ENCODE results near the gene CLDN14.

DNA sequence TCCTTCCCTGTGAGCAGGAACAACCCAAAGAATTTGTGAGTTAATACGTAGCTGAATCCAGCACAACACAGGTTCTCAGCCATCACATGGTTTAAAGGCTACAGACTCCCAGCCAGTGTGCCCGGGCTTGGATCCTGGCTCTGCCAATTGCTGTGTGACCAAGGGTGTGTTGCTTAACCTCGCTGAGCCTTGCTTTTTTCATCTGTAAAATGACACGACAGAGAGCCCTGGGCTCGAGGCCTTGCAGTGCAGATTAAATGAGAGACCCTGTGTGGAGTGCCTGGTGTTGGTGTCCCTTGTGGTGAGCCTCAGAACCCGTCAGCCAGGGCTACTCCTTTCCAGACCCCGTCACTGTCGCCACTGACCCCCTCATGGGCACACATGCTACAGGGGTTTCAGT lies 55.3 kb downstream of the CLDN14 start:
- no peak for TF ChIP-seq EZH2 (IDR thresholded peaks at IDR 0.05; ENCODE audit: borderline replicate concordance, insufficient read depth, low read depth, low read length, poor library complexity, severe bottlenecking)
- TF ChIP-seq, protein P1, sequence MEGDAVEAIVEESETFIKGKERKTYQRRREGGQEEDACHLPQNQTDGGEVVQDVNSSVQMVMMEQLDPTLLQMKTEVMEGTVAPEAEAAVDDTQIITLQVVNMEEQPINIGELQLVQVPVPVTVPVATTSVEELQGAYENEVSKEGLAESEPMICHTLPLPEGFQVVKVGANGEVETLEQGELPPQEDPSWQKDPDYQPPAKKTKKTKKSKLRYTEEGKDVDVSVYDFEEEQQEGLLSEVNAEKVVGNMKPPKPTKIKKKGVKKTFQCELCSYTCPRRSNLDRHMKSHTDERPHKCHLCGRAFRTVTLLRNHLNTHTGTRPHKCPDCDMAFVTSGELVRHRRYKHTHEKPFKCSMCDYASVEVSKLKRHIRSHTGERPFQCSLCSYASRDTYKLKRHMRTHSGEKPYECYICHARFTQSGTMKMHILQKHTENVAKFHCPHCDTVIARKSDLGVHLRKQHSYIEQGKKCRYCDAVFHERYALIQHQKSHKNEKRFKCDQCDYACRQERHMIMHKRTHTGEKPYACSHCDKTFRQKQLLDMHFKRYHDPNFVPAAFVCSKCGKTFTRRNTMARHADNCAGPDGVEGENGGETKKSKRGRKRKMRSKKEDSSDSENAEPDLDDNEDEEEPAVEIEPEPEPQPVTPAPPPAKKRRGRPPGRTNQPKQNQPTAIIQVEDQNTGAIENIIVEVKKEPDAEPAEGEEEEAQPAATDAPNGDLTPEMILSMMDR (IDR thresholded peaks at IDR 0.05), result no peak
